ENCODE data around the gene RFX4. TPM values are rescaled to one million over a fixed set of nuclear protein-coding genes. Genes with fewer than 3 reads are reported as not detected.

The RFX4 gene
- total RNA-seq, 1 donor from 2014 or later = 0.26 TPM

GRCh38 chr12:106804668-106805067, 221.9 kb downstream of the RFX4 start:
- DNase-seq (ENCODE audit: low spot score) = no peak

Other genes with a start within 250 kb of the RFX4 start
- gene POLR3B, start 225.3 kb upstream of the RFX4 start, total RNA-seq = 8.9 TPM
- gene RIC8B, start 191.7 kb downstream of the RFX4 start, total RNA-seq = 39.4 TPM

All from mucosa of gallbladder (tissue), 1 donor.